ENCODE measurements around the gene SUSD1.
"Not testable (repeated sequence)": the region's sequence is repeated elsewhere in the genome, so short reads cannot be mapped to it uniquely, and the experiment has no call there.

Gene SUSD1

GRCh38 chr9:112074250-112075008 is 100.7 kb downstream of the SUSD1 start:
- peak; percentile 99 for TF ChIP-seq CTCF (conservative IDR thresholded peaks at IDR 0.05; ENCODE audit: low read length)
- no peak for TF ChIP-seq EZH2phosphoT487 (IDR thresholded peaks at IDR 0.05; ENCODE audit: borderline replicate concordance)
- Histone ChIP-seq H3K79me2 (ENCODE audit: insufficient read depth, low read length) (no peaks in the 10 kb centered on the region), H3F3A (ENCODE audit: low read depth) (no peaks in the 10 kb centered on the region), H3K27me3 (ENCODE audit: insufficient read depth, low read length, poor library complexity, severe bottlenecking) (no peaks in the 10 kb centered on the region), H3K4me2 (ENCODE audit: low read depth, low read length, poor library complexity, severe bottlenecking) (no peak overlapping the region), H3K36me3 (ENCODE audit: insufficient read depth, low read length) (no peaks in the 10 kb centered on the region; the same call in 1 of the 2 replicates), H4K20me1 (ENCODE audit: insufficient read depth, low read length, poor library complexity, severe bottlenecking) (no peaks in the 10 kb centered on the region), H3K9me2 (replicated peaks; ENCODE audit: low read depth, low read length) (no peaks in the 10 kb centered on the region), H2AFZ (ENCODE audit: low read length) (no peak overlapping the region), H3K9me3 (ENCODE audit: insufficient read depth, low read depth, low read length) (no peaks in the 10 kb centered on the region), H3K4me1 (ENCODE audit: insufficient read depth, low read length, poor library complexity, severe bottlenecking) (no peaks in the 10 kb centered on the region), H3K9ac (ENCODE audit: low read depth, low read length, poor library complexity, severe bottlenecking) (no peak overlapping the region), H3K4me3 (ENCODE audit: low read length, poor library complexity, severe bottlenecking) (no peak overlapping the region)

GRCh38 chr9:112073639-112074173 is 101.4 kb downstream of the SUSD1 start:
- H3K36me3 ChIP-seq (ENCODE audit: insufficient read depth, low read length); H4K20me1 ChIP-seq (ENCODE audit: insufficient read depth, low read length, poor library complexity, severe bottlenecking): not testable (repeated sequence)

DNA sequence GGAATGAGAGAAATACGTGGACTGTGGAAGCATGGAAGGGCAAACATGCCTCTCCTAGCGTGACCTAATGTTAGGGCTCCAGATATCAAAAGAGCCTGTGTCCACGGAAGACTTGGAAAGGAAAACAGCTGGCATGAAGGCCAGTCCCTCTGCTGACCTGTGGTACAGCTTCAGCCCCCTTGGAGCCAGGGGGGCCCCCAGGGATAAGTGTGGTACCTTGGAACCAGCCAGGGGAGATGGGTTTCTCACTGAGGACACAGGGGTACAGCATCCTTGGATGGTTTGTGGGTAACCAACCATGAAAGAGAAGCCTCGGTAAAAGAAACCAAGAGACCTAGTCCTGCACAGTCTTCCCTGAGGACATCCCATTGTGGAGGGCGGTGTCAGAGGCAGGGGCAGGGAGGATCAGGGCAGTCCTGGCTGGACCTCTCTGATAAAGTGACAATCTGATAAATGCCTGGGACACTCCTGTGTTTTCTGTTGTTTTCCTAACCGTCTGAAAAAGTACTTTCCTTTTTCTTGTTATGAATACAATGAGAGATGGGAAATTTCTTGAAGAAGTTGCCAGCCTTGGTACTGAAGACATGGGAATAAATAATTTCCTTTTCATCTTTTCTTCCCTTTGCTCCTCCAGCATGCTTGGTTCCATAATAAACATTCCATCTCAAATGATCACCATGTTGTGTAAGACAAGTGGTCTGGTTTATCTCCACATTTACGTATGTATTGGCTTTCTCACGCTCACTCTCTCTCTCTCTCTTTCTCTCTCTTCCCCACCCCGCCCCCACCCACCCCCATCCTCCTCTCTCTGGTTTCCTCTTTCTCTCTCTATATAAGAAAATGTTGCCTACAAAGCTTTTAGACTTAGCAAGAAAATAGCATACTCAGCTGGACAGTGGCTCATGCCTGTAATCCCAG is 102.1 kb downstream of the SUSD1 start:
- Histone ChIP-seq H3K9me3 (ENCODE audit: insufficient read depth, low read depth, low read length) (no peaks in the 10 kb centered on the region), H3F3A (ENCODE audit: low read depth) (no peaks in the 10 kb centered on the region), H3K4me2 (ENCODE audit: low read depth, low read length, poor library complexity, severe bottlenecking) (no peak overlapping the region), H3K27me3 (ENCODE audit: insufficient read depth, low read length, poor library complexity, severe bottlenecking) (no peaks in the 10 kb centered on the region), H3K4me3 (ENCODE audit: low read length, poor library complexity, severe bottlenecking) (no peak overlapping the region), H3K9me2 (replicated peaks; ENCODE audit: low read depth, low read length) (no peaks in the 10 kb centered on the region), H2AFZ (ENCODE audit: low read length) (no peak overlapping the region), H3K79me2 (ENCODE audit: insufficient read depth, low read length) (no peaks in the 10 kb centered on the region), H3K36me3 (ENCODE audit: insufficient read depth, low read length) (no peaks in the 10 kb centered on the region; the same call in 1 of the 2 replicates), H3K4me1 (ENCODE audit: insufficient read depth, low read length, poor library complexity, severe bottlenecking) (no peaks in the 10 kb centered on the region), H3K9ac (ENCODE audit: low read depth, low read length, poor library complexity, severe bottlenecking) (no peak overlapping the region), H4K20me1 (ENCODE audit: insufficient read depth, low read length, poor library complexity, severe bottlenecking) (no peaks in the 10 kb centered on the region)
- TF ChIP-seq EZH2phosphoT487 (IDR thresholded peaks at IDR 0.05; ENCODE audit: borderline replicate concordance) = no peak

More at GRCh38 chr9:112073639-112074173, 101.4 kb downstream of the SUSD1 start:
- H3K27me3 ChIP-seq (ENCODE audit: insufficient read depth, low read length, poor library complexity, severe bottlenecking); H3K9me3 ChIP-seq (ENCODE audit: insufficient read depth, low read depth, low read length); H3K4me2 ChIP-seq (ENCODE audit: low read depth, low read length, poor library complexity, severe bottlenecking); H3K4me1 ChIP-seq (ENCODE audit: insufficient read depth, low read length, poor library complexity, severe bottlenecking); H3F3A ChIP-seq (ENCODE audit: low read depth); H3K4me3 ChIP-seq (ENCODE audit: low read length, poor library complexity, severe bottlenecking); H3K79me2 ChIP-seq (ENCODE audit: insufficient read depth, low read length); H2AFZ ChIP-seq (ENCODE audit: low read length); H3K9ac ChIP-seq (ENCODE audit: low read depth, low read length, poor library complexity, severe bottlenecking); H3K9me2 ChIP-seq (replicated peaks; ENCODE audit: low read depth, low read length): not testable (repeated sequence)

Data from Loucy (cell line).